Measurements from ENCODE around the gene PIK3R2.
"Not testable (repeated sequence)": the region's sequence is repeated elsewhere in the genome, so short reads cannot be mapped to it uniquely, and the experiment has no call there.

PIK3R2 gene

DNA sequence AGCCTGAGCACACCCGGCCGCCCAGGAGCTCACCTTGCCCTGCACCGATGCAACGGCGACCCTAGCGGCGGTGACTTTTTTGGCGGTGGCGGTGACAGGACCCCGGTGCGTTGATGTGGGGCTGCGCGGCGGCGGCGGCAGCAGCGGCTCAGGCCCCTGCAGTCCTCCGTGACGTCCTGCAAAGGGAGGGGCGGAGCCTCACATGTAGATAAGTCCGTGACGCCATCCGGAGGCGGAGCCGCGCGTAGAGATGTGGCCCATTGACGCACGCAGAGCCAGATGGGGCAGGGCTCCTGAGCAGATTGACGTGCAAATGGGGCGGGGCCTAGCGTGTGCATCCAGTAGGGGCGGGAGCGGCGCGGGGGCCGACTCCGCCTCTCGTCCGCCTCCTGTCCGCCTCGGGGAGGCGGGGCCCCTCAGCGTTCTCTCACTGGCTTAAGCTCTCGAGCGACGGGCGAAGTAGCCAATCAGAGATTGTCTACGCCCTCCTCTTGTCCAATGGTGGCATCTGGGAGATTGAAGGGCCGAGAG is 51.0 kb downstream of the PIK3R2 start, which contains the start of gene RAB3A:
Gene RAB3A (minus strand): TSS at position 180 of the 531 bp plus-strand sequence. CDS start 1,302 bp downstream, outside the sequence.
- peak; percentile 99 for DNase-seq (ENCODE audit: low read depth)

DNA sequence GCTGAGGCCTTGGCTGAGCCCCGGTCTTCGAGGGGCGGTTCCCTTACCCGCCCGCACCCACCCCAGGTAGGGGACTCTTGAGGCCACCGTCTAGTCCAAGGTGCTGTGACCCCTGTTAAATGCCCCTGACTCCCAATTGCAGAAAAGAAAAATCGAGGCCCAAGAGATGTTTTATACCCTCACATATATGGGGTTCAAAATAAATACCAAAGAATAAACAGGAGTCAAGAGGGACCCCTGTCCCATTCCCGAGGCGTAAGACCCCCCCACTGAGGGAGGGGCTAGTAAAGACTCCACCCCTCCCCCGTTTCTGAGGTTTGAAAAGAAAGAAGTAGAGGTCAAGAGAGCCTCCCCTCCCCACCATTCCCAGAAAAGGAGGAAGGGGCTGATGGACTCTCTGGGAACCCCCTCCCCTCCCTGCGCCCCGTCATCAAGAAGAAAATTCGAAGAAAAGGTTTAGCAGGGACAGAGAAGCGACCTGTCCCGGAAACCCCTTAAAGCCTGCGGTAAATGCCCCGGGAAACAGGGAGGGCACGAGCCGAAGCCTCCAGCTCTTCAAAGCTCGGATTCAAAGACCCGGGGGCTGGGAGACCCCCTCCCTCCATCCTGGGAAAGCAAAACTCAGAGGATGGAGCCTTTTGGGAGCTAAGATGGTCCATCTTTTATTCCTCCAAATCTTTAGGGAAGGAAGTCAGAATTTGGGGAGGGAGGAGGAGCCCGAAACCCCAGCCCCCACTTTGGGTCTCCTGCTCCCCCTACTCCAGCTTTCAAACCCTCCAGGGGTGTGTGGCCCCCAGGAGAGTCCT is 51.6 kb downstream of the PIK3R2 start:
- no peak for DNase-seq (ENCODE audit: low read depth)

DNA sequence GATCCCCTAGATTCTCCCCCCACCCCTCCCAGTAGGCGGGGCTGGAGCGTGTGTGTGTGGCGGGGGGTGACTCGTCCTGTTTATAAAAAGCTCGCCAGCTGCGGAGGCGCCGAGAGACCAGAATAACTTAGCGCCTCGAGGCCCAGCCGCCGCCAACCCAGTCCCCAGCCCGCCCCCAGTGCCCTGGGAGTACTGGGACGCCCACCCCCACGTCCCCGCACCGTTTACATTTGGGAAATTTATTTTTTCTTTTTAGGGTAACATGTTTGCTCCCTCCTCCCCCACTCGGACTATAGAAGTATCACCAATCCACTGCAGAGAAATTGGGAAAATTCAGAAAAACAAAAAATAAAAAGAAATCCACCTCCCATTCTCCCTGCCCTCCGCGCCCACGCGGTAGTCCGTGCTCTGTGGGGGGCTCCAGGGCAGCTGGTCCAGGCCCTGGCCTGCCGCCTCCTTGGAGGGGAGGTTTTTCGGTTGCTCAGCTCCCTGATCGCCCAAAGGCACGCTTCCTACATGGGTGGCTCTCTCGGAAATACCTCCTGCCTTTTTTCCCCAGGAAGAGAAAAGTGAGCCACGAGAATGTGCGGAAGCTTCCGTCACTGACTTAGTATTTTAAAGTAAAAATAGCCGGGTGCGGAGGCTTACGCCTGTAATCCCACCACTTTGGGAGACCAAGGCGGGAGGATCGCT is 52.4 kb downstream of the PIK3R2 start:
- peak; percentile 50 for DNase-seq (ENCODE audit: low read depth)

DNA sequence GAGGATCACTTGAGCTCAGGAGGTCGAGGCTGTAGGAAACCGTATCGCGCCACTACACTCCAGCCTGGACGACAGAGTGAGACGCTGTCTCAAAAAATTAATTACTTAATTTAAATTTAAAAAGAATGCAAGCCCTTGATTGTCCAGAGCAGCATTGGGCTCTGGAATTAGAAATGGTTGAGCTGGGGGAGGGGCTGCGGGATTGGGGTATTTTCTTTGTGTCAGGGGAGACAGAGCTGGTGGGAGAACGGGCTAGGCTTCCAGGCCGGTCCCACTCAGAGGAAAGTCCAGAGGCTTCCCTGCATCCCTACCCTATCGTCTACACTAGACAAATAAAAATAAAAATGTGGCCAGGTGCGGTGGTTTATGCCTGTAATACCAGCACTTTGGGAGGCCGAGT is 53.1 kb downstream of the PIK3R2 start:
- DNase-seq (ENCODE audit: low read depth), result no peak

DNA sequence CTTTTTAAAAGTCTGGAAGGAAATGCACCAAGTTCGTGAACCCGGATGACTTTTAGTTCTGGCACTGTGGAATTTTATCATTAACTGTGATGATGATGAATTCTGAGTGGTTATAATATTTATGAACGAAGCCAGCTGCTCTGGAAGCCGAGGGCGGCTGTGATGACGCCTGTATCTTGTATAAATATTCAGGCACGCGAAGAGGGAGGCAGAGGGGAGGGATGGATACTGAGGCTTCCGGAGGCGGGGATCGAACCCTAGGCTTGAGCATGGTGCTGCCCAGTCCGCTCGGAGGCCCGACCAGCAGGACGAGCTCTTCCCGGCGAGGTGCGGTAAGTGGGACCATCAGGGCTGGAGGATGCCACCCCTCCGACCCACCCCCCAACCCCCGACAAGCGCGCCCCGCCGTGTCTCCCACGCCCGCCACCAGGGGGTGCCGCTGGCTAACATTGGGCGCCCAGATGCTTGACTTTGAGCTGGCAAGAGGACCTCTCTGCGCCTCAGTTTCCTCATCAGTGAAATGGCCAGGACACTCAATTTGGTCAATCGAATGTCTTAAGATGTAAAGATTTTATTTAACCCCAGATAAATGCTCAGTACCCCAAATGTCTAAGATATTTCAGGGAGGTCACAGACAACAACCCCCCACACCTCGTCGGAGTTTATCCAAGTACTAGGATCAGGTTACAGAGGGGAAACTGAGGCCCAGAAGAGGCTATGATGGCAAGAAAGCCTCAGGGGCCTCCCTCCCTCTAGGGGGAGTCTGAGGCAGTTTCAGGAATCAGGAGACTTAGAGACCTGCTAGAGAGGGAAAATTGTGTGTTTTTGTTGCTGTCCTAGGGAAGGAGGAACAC is 55.4 kb downstream of the PIK3R2 start:
- no peak for DNase-seq (ENCODE audit: low read depth)

DNA sequence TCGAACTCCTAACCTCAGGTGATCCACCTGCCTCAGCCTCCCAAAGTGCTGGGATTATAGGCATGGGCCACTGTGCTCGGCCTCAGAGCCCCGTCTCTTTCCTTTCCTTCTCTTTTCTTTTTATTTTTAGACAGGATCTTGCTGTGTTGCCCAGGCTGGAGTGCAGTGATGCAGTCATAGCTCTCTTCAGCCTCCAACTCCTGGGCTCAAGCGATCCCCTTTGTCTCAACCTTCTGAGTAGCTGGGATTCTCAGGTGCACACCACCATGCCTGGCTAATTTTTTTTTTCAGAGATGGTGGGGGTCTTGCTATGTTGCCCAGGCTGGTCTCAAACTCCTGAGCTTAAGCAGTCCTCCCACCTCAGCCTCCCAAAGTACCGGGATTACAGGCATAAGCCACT is 56.9 kb downstream of the PIK3R2 start:
- not testable (repeated sequence) for DNase-seq (ENCODE audit: low read depth)

DNA sequence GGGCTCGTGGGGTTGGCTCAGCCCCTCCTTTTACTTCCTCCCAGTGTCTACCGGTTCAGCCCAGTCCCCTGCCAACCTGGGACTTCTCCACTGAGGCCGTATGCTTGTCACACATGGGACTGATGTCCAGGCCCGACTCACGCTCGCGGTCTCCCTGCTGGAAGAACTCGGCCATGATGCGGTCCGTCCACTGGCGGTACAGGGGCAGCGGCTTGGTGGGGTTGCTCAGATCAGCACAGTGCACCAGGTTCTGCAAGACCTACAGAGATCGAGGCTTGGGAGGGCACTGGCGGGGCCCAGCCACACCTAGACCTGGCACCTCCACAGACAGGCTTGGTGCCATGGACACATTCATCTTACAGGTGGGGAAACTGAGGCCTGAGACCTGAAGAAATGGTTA is 58.7 kb downstream of the PIK3R2 start:
- DNase-seq (ENCODE audit: low read depth), result no peak

DNA sequence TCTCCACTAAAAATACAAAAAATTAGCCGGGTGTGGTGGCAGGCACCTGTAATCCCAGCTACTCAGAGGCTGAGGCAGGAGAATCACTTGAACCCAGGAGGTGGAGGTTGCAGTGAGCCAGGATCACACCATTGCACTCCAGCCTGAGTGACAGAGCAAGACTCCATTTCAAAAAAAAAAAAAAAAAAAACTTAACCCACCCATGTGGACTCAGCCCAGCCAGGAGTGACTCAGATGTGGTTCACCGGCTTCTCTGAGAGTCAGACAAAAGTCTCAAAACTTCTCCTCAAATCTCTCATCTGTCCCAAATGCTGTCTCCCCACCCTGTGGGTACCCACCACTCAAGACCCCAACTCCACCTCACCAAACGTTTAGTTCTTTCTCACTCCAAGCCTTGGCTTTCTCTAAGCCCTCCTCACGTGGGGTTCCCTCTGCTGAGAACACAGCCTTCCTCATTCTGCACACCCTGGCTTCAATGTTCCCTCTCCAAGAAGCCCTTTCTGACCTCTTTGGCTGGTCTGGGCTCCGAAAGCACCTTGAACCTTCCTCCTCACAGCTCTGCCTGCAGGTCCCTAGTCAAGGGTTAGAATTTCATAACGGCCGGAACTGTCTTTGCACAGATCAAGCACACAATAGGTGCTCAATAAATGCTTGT is 61.9 kb downstream of the PIK3R2 start:
- DNase-seq (ENCODE audit: low read depth), result no peak

DNA sequence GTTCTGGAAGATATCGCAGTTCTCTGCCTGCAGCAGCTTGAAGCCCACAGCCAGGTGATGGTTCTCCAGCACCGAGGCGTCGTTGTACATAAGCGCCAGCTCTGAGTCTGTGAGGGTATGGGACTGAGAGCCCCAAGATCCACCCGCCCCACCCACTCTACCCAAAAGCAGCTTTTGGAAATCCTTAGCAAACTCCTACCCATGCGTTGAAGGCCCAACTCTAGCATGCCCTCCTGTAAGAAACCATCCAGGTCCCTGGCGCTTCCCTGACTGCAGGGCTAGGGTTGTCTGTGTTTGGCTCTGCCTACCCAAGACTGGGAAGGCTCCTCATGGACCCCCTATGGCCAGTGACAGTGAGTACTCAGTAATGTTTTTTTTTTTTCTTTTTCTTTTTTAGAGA is 63.8 kb downstream of the PIK3R2 start:
- no peak for DNase-seq (ENCODE audit: low read depth)

GRCh38 chr19:18218159-18218558 is 65.2 kb downstream of the PIK3R2 start:
- DNase-seq (ENCODE audit: low read depth), result no peak

DNA sequence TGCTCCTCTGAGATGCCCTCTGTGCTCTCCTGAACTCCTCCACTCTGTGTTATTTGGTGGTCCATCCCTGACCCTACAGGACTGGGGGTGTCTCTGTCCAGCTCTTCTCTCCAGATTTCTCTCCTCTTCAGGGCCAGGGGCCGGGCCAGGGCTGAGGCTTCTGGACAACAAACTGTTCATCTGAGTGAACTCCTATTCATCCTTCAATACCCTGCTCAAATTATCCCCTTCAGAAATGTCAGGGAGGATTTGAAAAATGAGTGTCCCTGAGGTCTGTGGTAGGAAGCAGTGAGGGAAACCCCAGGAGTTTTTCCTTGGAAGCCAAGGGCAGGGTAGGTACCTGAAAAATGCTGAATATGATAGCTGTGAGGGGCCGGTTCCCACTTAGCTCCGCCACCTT is 65.6 kb downstream of the PIK3R2 start:
- no peak for DNase-seq (ENCODE audit: low read depth)
